ENCODE results near the gene RNASE9.

GRCh38 chr14:20555845-20556244, 5.0 kb downstream of the RNASE9 start:
- TF ChIP-seq, protein P1, sequence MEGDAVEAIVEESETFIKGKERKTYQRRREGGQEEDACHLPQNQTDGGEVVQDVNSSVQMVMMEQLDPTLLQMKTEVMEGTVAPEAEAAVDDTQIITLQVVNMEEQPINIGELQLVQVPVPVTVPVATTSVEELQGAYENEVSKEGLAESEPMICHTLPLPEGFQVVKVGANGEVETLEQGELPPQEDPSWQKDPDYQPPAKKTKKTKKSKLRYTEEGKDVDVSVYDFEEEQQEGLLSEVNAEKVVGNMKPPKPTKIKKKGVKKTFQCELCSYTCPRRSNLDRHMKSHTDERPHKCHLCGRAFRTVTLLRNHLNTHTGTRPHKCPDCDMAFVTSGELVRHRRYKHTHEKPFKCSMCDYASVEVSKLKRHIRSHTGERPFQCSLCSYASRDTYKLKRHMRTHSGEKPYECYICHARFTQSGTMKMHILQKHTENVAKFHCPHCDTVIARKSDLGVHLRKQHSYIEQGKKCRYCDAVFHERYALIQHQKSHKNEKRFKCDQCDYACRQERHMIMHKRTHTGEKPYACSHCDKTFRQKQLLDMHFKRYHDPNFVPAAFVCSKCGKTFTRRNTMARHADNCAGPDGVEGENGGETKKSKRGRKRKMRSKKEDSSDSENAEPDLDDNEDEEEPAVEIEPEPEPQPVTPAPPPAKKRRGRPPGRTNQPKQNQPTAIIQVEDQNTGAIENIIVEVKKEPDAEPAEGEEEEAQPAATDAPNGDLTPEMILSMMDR (IDR thresholded peaks at IDR 0.05): no peak
- no peak for TF ChIP-seq POLR2A (IDR thresholded peaks at IDR 0.05)
